H1 (cell line): ENCODE data around the gene LRP11. TPM values are rescaled to one million over a fixed set of nuclear protein-coding genes. Genes with fewer than 3 reads are reported as not detected.

Source experiments
- CTCF ChIA-PET: fragments of 300-600 bp; sonication (Branson Sonifier 250); formaldehyde crosslinking; loops from one replicate; lab custom pipeline; 2021; ENCODE audit not compliant: partially characterized antibody; lab: Charles Lee
- POLR2A ChIA-PET: fragments of 300-600 bp; sonication (Branson Sonifier 250); formaldehyde crosslinking; loops from one replicate; lab custom pipeline; 2021; ENCODE audit warnings: inconsistent platforms; ENCODE audit not compliant: partially characterized antibody; lab: Charles Lee
- DNase-seq, 2 experiments: peaks; one replicate each; pipeline versions ENCODE4 v3.0.0 to v3.0.0-alpha.2; 2010 to 2022; ENCODE audit warnings: low spot score in 2 of 2, low read depth in 1 of 2, mixed read lengths in 1 of 2
- FAIRE-seq: peaks from 2 replicates; lab custom pipeline; 2011; peaks lifted over from hg19 to GRCh38; lab: Jason Lieb, UNC
- H2AFZ ChIP-seq: 2 replicates; pipeline ENCODE4 v1.8.1; 2012; ENCODE audit warnings: low read length, inconsistent platforms
- H2AK5ac ChIP-seq: 2 replicates; pipeline ENCODE4 v1.6.1; 2013; ENCODE audit warnings: low read depth, low read length
- H2BK120ac ChIP-seq: replicated peaks from 2 replicates; pipeline ENCODE3; 2013; ENCODE audit warnings: low read depth, low read length, inconsistent platforms
- H2BK12ac ChIP-seq: 2 replicates; pipeline ENCODE4 v1.6.1; 2013; ENCODE audit warnings: low read depth, low read length
- H2BK15ac ChIP-seq: 2 replicates; pipeline ENCODE4 v1.6.1; 2013; ENCODE audit warnings: low read length
- H2BK20ac ChIP-seq: 2 replicates; pipeline ENCODE4 v1.6.1; 2013; ENCODE audit warnings: low read length
- H2BK5ac ChIP-seq: 2 replicates; pipeline ENCODE4 v1.6.1; 2013; ENCODE audit warnings: low read depth, low read length
- H3K14ac ChIP-seq: 2 replicates; pipeline ENCODE4 v1.6.1; 2013; ENCODE audit warnings: inconsistent platforms; ENCODE audit not compliant: insufficient read length
- H3K18ac ChIP-seq: 2 replicates; pipeline ENCODE4 v1.6.1; 2013; ENCODE audit warnings: low read length; ENCODE audit errors: extremely low read depth
- H3K23ac ChIP-seq: 2 replicates; pipeline ENCODE4 v1.6.1; 2013; ENCODE audit warnings: inconsistent platforms; ENCODE audit not compliant: insufficient read length
- H3K23me2 ChIP-seq: 2 replicates; pipeline ENCODE4 v1.6.1; 2013; ENCODE audit warnings: low read depth, low read length
- H3K27ac ChIP-seq: 2 replicates; pipeline ENCODE4 v1.6.1; 2011; ENCODE audit warnings: low read depth, low read length, inconsistent platforms
- H3K27me3 ChIP-seq, 4 experiments: replicated peaks in 1 of 4; 1 replicate in 1 of 4; 2 replicates in 3 of 4; pipeline versions ENCODE4 v1.6.1 to v1.8.1; 2011 to 2013; ENCODE audit warnings: low read length in 3 of 4, mild to moderate bottlenecking in 3 of 4, inconsistent platforms in 2 of 4, mixed read lengths in 2 of 4, moderate library complexity in 1 of 4; ENCODE audit not compliant: control insufficient read depth in 3 of 4, insufficient read depth in 3 of 4; ENCODE audit errors: extremely low read depth in 1 of 4
- H3K36me3 ChIP-seq, 4 experiments: 2 replicates each; pipeline versions ENCODE4 v1.6.1 to v1.8.1; 2011 to 2013; ENCODE audit warnings: mild to moderate bottlenecking in 4 of 4, low read length in 3 of 4, moderate library complexity in 2 of 4, control low read depth in 1 of 4, inconsistent platforms in 1 of 4; ENCODE audit not compliant: insufficient read depth in 4 of 4, control insufficient read depth in 2 of 4
- H3K4ac ChIP-seq: replicated peaks from 2 replicates; pipeline ENCODE3; 2013; ENCODE audit warnings: low read length, low read depth, mixed read lengths, inconsistent platforms; ENCODE audit not compliant: insufficient read length
- H3K4me1 ChIP-seq, 4 experiments: replicated peaks in 1 of 4; 1 replicate in 1 of 4; 2 replicates in 3 of 4; pipeline versions ENCODE4 v1.6.1 to v1.8.1; 2011 to 2013; ENCODE audit warnings: low read length in 3 of 4, inconsistent platforms in 2 of 4, mixed read lengths in 1 of 4; ENCODE audit not compliant: insufficient read depth in 4 of 4, control insufficient read depth in 3 of 4
- H3K4me2 ChIP-seq, 2 experiments: 2 replicates each; pipeline versions ENCODE4 v1.6.1 to v1.8.1; 2011 to 2013; ENCODE audit warnings: low read depth in 2 of 2, low read length in 2 of 2, control low read depth in 1 of 2, inconsistent platforms in 1 of 2, mild to moderate bottlenecking in 1 of 2; ENCODE audit not compliant: insufficient read depth in 1 of 2
- H3K4me3 ChIP-seq, 4 experiments: fragments of 200-600, 300-600 bp in 1 of 4; sonication (generic), shearing (Covaris generic), sonication (Bioruptor Twin) in 1 of 4; 2 replicates each; pipeline versions ENCODE4 v1.5.1 to v1.8.1; 2011 to 2016; ENCODE audit warnings: low read length in 4 of 4, low read depth in 3 of 4, control low read depth in 2 of 4, inconsistent platforms in 2 of 4, mild to moderate bottlenecking in 2 of 4, mixed read lengths in 1 of 4, moderate library complexity in 1 of 4; ENCODE audit not compliant: insufficient read depth in 2 of 4; ENCODE audit errors: extremely low read depth in 1 of 4
- H3K56ac ChIP-seq: replicated peaks from 2 replicates; pipeline ENCODE3; 2013; ENCODE audit warnings: low read depth, mild to moderate bottlenecking, mixed read lengths, low read length, inconsistent platforms; ENCODE audit not compliant: insufficient read length
- H3K79me1 ChIP-seq: 2 replicates; pipeline ENCODE4 v1.6.1; 2013; ENCODE audit warnings: low read depth, low read length, control low read depth
- H3K79me2 ChIP-seq, 2 experiments: 2 replicates each; pipeline versions ENCODE4 v1.6.1 to v1.8.1; 2012 to 2013; ENCODE audit warnings: low read length in 2 of 2, mild to moderate bottlenecking in 2 of 2, inconsistent platforms in 1 of 2; ENCODE audit not compliant: insufficient read depth in 2 of 2, control insufficient read depth in 1 of 2
- H3K9ac ChIP-seq, 4 experiments: replicated peaks in 1 of 4; 1 replicate in 1 of 4; 2 replicates in 3 of 4; pipeline versions ENCODE4 v1.6.1 to v1.8.1; 2011 to 2013; ENCODE audit warnings: low read depth in 3 of 4, low read length in 3 of 4, control low read depth in 2 of 4, mild to moderate bottlenecking in 2 of 4, moderate library complexity in 2 of 4, inconsistent platforms in 1 of 4; ENCODE audit errors: extremely low read depth in 1 of 4
- H3K9me3 ChIP-seq, 2 experiments: 2 replicates each; pipeline versions ENCODE4 v1.6.1 to v1.8.1; 2012 to 2013; ENCODE audit warnings: mild to moderate bottlenecking in 2 of 2, moderate library complexity in 2 of 2, control low read depth in 1 of 2, inconsistent platforms in 1 of 2, low read depth in 1 of 2, low read length in 1 of 2, mixed read lengths in 1 of 2; ENCODE audit not compliant: insufficient read depth in 2 of 2
- H4K20me1 ChIP-seq, 2 experiments: replicated peaks in 1 of 2; 2 replicates each; pipeline versions ENCODE3 to v1.8.1; 2011 to 2013; ENCODE audit warnings: inconsistent platforms in 2 of 2, low read length in 2 of 2, mild to moderate bottlenecking in 1 of 2; ENCODE audit not compliant: insufficient read depth in 2 of 2, control insufficient read depth in 1 of 2
- H4K5ac ChIP-seq: 2 replicates; pipeline ENCODE4 v1.6.1; 2013; ENCODE audit warnings: low read length, low read depth, mixed read lengths, inconsistent platforms; ENCODE audit not compliant: insufficient read length
- H4K8ac ChIP-seq: 2 replicates; pipeline ENCODE4 v1.8.0; 2013; ENCODE audit warnings: mild to moderate bottlenecking, moderate library complexity, low read length, inconsistent platforms; ENCODE audit not compliant: insufficient read depth; ENCODE audit errors: extremely low read depth
- H4K91ac ChIP-seq: replicated peaks from 2 replicates; pipeline ENCODE3; 2013; ENCODE audit warnings: low read length, mixed read lengths, inconsistent platforms; ENCODE audit not compliant: insufficient read length
- CEBPB ChIP-seq: IDR thresholded peaks from 2 replicates; pipeline ENCODE4 v1.6.1; 2012; ENCODE audit warnings: low read depth, low read length
- CHD1 ChIP-seq: IDR thresholded peaks from 2 replicates; pipeline ENCODE4 v1.6.1; 2012; ENCODE audit warnings: low read depth, low read length, improper control_type of control experiment
- GTF2F1 ChIP-seq: IDR thresholded peaks from 2 replicates; pipeline ENCODE4 v1.6.1; 2012; ENCODE audit warnings: low read depth, low read length, improper control_type of control experiment, borderline replicate concordance
- RBBP5 ChIP-seq: IDR thresholded peaks from 2 replicates; pipeline ENCODE4 v1.7.1; 2012; ENCODE audit warnings: low read depth, mild to moderate bottlenecking, inconsistent platforms, low read length, moderate library complexity, borderline replicate concordance
- RNF2 ChIP-seq: fragments of 200-900, 300-1000 bp; sonication (generic); IDR thresholded peaks from 2 replicates; pipeline ENCODE4 v1.7.1; 2016; ENCODE audit warnings: borderline replicate concordance, low read depth, mild to moderate bottlenecking, antibody characterized with exemption, low read length; ENCODE audit not compliant: poor library complexity, severe bottlenecking; ENCODE audit errors: missing control alignments
- TBP ChIP-seq: IDR thresholded peaks from 2 replicates; pipeline ENCODE4 v1.6.1; 2011; ENCODE audit warnings: low read depth, low read length, improper control_type of control experiment
- WGBS, 2 experiments: shearing (Covaris generic) in 1 of 2; methylation state at CpG; one replicate each; pipeline versions ENCODE4 v1.1.6 to v1.1.7; 2013 to 2015; ENCODE audit warnings: low lambda C conversion rate in 2 of 2, mixed read lengths in 2 of 2, inconsistent platforms in 1 of 2, low coverage in 1 of 2, missing lambda C conversion rate in 1 of 2; ENCODE audit not compliant: insufficient replicate concordance in 2 of 2, insufficient coverage in 1 of 2, insufficient read length in 1 of 2; ENCODE audit errors: extremely low coverage in 1 of 2, missing lambda C conversion rate in 1 of 2; 5-methylcytosine and 5-hydroxymethylcytosine counted together
- polyA plus RNA-seq, 7 experiments: library from polyadenylated mRNA; depleted of rRNA in 3 of 7; stranded (reverse) in 5 of 7; unstranded in 2 of 7; fragments of >200 nt in 5 of 7; fragments of 200-250 nt in 2 of 7; gene quantifications; 1 replicate in 5 of 7; 2 replicates in 1 of 7; 4 replicates in 1 of 7; pipeline versions ENCODE4 v1.2.1 to v1.2.3, GENCODE V29; 2011 to 2013; ENCODE audit warnings: missing spikeins in 2 of 7, mixed read lengths in 2 of 7
- total RNA-seq: library from RNA; stranded (reverse); fragmentation: NEBNext Ultra II Directional; extraction: Animal tissue kit (Norgen Biotek cat#: 25700); gene quantifications from 2 replicates; pipeline ENCODE4 v1.2.1, GENCODE V29; 2021

Gene LRP11
- total and polyA plus RNA-seq, 2 of the 8 experiments (the other 6 are each of a cell fraction or from before 2014, with no cell fraction given): 11.0 to 20.0 TPM

GRCh38 chr6:149910721-149911151 lies 46.6 kb upstream of the LRP11 start:
- WGBS, 2 experiments: 94% methylated on average over 23 of the region's 23 CpGs; no CpG with 5 or more reads in 1 of the 2 experiments

More at GRCh38 chr6:149910721-149911151, 46.6 kb upstream of the LRP11 start:
- no peak overlapping the region for H4K91ac ChIP-seq
- no peak overlapping the region for H3K4ac ChIP-seq
- no peak overlapping the region for H2BK5ac ChIP-seq
- no peaks in the 10 kb centered on the region for H3K4me1 ChIP-seq
- H3K23ac ChIP-seq: no peak overlapping the region
- ChIA-PET CTCF (no interaction called here), POLR2A (no interaction called here)
- TF ChIP-seq CHD1: no peak
- no peak for TF ChIP-seq CEBPB
- TF ChIP-seq RNF2: no peak
- no peak for TF ChIP-seq TBP
- no peak for TF ChIP-seq GTF2F1
- no peak for TF ChIP-seq RBBP5
- FAIRE-seq: no peak
- H2BK15ac ChIP-seq: no peak overlapping the region
- H2AK5ac ChIP-seq: no peak overlapping the region
- H3K79me1 ChIP-seq: no peaks in the 10 kb centered on the region
- no peak overlapping the region for H3K18ac ChIP-seq
- no peak overlapping the region for H3K56ac ChIP-seq
- no peaks in the 10 kb centered on the region for H4K20me1 ChIP-seq
- peaks cover 15 to 22% of the 10 kb centered on the region in 2 experiments; a peak in 3 of 4 replicates for H3K9me3 ChIP-seq
- no peak for DNase-seq
- no peak overlapping the region for H2AFZ ChIP-seq
- H3K27ac ChIP-seq: no peak overlapping the region
- H3K23me2 ChIP-seq: no peaks in the 10 kb centered on the region
- H3K4me3 ChIP-seq: no peak overlapping the region
- no peak overlapping the region for H3K9ac ChIP-seq
- H3K79me2 ChIP-seq: no peaks in the 10 kb centered on the region
- no peak overlapping the region for H4K8ac ChIP-seq
- no peak overlapping the region for H3K14ac ChIP-seq
- H4K5ac ChIP-seq: no peak overlapping the region
- no peak overlapping the region for H2BK12ac ChIP-seq
- H3K36me3 ChIP-seq: no peaks in the 10 kb centered on the region
- no peak overlapping the region for H2BK120ac ChIP-seq
- H3K27me3 ChIP-seq: no peaks in the 10 kb centered on the region
- H3K4me2 ChIP-seq: no peak overlapping the region
- no peak overlapping the region for H2BK20ac ChIP-seq
